Measurements from ENCODE around the gene STARD5.

The STARD5 gene

GRCh38 chr15:81274255-81274654 is 49.7 kb downstream of the STARD5 start:
- DNase-seq (ENCODE audit: low spot score): no peak

GRCh38 chr15:81273855-81274254 is 50.1 kb downstream of the STARD5 start:
- DNase-seq (ENCODE audit: low spot score): no peak

- DNase-seq (ENCODE audit: low spot score): no peak
Observed at GRCh38 chr15:81273200-81273599, 50.7 kb downstream of the STARD5 start.

- no peak for DNase-seq (ENCODE audit: low spot score)
Observed at GRCh38 chr15:81271761-81272644, 51.9 kb downstream of the STARD5 start.

GRCh38 chr15:81270781-81271491 is 53.0 kb downstream of the STARD5 start:
- no peak for DNase-seq (ENCODE audit: low spot score)

GRCh38 chr15:81270188-81270587 is 53.8 kb downstream of the STARD5 start:
- no peak for DNase-seq (ENCODE audit: low spot score)

GRCh38 chr15:81268881-81269601 is 54.9 kb downstream of the STARD5 start:
- DNase-seq (ENCODE audit: low spot score): no peak

GRCh38 chr15:81268340-81268739 is 55.6 kb downstream of the STARD5 start:
- no peak for DNase-seq (ENCODE audit: low spot score)

GRCh38 chr15:81265944-81266775 is 57.8 kb downstream of the STARD5 start:
- DNase-seq (ENCODE audit: low spot score): peak; percentile 90

GRCh38 chr15:81265256-81265943 is 58.5 kb downstream of the STARD5 start:
- DNase-seq (ENCODE audit: low spot score): no peak

GRCh38 chr15:81264072-81264857 is 59.7 kb downstream of the STARD5 start:
- DNase-seq (ENCODE audit: low spot score): no peak

GRCh38 chr15:81263477-81263876 is 60.5 kb downstream of the STARD5 start:
- no peak for DNase-seq (ENCODE audit: low spot score)

- no peak for DNase-seq (ENCODE audit: low spot score)
Observed at GRCh38 chr15:81261172-81261811, 62.6 kb downstream of the STARD5 start.

GRCh38 chr15:81259760-81260298 is 64.1 kb downstream of the STARD5 start:
- DNase-seq (ENCODE audit: low spot score): no peak

Measured in AG08395 (cell line).